ENCODE results near the gene NUMBL. TPM values are rescaled to one million over a fixed set of nuclear protein-coding genes. Genes with fewer than 3 reads are reported as not detected.

The NUMBL gene
- total and polyA plus RNA-seq, 9 of the 15 experiments (the other 6 are each of a cell fraction or from before 2014, with no cell fraction given), result 0.39 to 38.6 (median 6.6) TPM

DNA sequence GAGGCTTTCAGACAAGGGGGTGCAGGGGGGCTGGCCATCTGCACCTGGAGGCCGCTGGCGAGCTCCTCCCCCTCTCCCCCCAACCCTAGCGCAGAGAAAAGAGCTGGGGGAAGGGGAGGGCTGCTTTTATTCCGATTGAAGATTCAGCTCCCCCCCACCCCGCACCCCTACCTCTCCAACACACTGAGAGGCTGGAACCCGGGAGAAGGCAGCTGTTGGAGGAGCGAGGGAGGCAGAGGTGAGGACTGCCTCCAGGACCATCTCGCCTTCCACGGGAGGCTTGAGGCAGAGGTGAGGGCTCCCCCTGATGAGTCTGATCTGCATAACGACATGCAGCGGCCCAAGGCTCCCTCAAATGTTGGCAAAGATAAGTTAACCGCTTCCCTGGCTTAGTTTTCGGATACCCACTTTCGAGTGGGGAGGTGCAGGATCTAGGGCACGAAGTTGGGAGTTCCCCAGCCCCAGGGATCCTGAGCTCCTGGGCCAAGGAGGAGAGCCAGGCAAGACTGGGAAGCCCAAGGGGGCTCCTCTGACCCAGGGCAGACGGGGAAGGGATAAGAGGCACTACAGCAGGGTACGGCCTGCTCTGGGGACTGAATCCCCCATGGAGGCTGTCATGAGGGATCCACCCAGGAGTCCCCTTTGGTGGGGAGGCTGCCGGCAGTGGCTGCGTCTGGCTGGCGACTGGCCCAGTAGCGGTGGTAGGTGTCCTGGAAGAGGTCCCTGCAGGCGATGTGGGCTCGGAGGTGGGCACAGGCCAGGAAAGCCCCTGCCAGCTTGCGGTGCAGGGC, 1.2 kb upstream of the NUMBL start (continued):
- TF ChIP-seq, protein P1, sequence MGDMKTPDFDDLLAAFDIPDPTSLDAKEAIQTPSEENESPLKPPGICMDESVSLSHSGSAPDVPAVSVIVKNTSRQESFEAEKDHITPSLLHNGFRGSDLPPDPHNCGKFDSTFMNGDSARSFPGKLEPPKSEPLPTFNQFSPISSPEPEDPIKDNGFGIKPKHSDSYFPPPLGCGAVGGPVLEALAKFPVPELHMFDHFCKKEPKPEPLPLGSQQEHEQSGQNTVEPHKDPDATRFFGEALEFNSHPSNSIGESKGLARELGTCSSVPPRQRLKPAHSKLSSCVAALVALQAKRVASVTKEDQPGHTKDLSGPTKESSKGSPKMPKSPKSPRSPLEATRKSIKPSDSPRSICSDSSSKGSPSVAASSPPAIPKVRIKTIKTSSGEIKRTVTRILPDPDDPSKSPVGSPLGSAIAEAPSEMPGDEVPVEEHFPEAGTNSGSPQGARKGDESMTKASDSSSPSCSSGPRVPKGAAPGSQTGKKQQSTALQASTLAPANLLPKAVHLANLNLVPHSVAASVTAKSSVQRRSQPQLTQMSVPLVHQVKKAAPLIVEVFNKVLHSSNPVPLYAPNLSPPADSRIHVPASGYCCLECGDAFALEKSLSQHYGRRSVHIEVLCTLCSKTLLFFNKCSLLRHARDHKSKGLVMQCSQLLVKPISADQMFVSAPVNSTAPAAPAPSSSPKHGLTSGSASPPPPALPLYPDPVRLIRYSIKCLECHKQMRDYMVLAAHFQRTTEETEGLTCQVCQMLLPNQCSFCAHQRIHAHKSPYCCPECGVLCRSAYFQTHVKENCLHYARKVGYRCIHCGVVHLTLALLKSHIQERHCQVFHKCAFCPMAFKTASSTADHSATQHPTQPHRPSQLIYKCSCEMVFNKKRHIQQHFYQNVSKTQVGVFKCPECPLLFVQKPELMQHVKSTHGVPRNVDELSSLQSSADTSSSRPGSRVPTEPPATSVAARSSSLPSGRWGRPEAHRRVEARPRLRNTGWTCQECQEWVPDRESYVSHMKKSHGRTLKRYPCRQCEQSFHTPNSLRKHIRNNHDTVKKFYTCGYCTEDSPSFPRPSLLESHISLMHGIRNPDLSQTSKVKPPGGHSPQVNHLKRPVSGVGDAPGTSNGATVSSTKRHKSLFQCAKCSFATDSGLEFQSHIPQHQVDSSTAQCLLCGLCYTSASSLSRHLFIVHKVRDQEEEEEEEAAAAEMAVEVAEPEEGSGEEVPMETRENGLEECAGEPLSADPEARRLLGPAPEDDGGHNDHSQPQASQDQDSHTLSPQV (IDR thresholded peaks at IDR 0.05), result peak; percentile 76
- TF ChIP-seq STAT5A (IDR thresholded peaks at IDR 0.05; ENCODE audit: borderline replicate concordance, low read length), result no peak
- no peak for TF ChIP-seq RBM15 (IDR thresholded peaks at IDR 0.05; ENCODE audit: insufficient read depth, low read length)
- TF ChIP-seq, protein P2, sequence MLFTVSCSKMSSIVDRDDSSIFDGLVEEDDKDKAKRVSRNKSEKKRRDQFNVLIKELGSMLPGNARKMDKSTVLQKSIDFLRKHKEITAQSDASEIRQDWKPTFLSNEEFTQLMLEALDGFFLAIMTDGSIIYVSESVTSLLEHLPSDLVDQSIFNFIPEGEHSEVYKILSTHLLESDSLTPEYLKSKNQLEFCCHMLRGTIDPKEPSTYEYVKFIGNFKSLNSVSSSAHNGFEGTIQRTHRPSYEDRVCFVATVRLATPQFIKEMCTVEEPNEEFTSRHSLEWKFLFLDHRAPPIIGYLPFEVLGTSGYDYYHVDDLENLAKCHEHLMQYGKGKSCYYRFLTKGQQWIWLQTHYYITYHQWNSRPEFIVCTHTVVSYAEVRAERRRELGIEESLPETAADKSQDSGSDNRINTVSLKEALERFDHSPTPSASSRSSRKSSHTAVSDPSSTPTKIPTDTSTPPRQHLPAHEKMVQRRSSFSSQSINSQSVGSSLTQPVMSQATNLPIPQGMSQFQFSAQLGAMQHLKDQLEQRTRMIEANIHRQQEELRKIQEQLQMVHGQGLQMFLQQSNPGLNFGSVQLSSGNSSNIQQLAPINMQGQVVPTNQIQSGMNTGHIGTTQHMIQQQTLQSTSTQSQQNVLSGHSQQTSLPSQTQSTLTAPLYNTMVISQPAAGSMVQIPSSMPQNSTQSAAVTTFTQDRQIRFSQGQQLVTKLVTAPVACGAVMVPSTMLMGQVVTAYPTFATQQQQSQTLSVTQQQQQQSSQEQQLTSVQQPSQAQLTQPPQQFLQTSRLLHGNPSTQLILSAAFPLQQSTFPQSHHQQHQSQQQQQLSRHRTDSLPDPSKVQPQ (CRISPR knock-in tag; IDR thresholded peaks at IDR 0.05; ENCODE audit: borderline replicate concordance), result no peak
- TF ChIP-seq, protein P3, sequence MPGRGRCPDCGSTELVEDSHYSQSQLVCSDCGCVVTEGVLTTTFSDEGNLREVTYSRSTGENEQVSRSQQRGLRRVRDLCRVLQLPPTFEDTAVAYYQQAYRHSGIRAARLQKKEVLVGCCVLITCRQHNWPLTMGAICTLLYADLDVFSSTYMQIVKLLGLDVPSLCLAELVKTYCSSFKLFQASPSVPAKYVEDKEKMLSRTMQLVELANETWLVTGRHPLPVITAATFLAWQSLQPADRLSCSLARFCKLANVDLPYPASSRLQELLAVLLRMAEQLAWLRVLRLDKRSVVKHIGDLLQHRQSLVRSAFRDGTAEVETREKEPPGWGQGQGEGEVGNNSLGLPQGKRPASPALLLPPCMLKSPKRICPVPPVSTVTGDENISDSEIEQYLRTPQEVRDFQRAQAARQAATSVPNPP (IDR thresholded peaks at IDR 0.05; ENCODE audit: borderline replicate concordance, insufficient read depth, insufficient read length), result no peak
- TF ChIP-seq ZNF324 (CRISPR knock-in tag; IDR thresholded peaks at IDR 0.05), result no peak
- TF ChIP-seq, protein P4, sequence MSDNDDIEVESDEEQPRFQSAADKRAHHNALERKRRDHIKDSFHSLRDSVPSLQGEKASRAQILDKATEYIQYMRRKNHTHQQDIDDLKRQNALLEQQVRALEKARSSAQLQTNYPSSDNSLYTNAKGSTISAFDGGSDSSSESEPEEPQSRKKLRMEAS (CRISPR knock-in tag; IDR thresholded peaks at IDR 0.05), result peak; percentile 17; the same call in 1 of the 2 replicates
- TF ChIP-seq JUN (IDR thresholded peaks at IDR 0.05; ENCODE audit: borderline replicate concordance, low read depth, low read length), result no peak
- TF ChIP-seq JUN (CRISPR knock-in tag; IDR thresholded peaks at IDR 0.05; ENCODE audit: borderline replicate concordance), result no peak
- TF ChIP-seq SIRT6 (IDR thresholded peaks at IDR 0.05; ENCODE audit: low read depth, low read length), result no peak
- TF ChIP-seq SAFB2 (IDR thresholded peaks at IDR 0.05; ENCODE audit: borderline replicate concordance, low read depth, low read length, severe bottlenecking), result no peak
- TF ChIP-seq GTF2E2 (tag; IDR thresholded peaks at IDR 0.05), result no peak
- TF ChIP-seq ZNF124 (CRISPR knock-in tag; IDR thresholded peaks at IDR 0.05), result no peak
- no peak; the same call in 1 of the 2 replicates for TF ChIP-seq MBD2 (IDR thresholded peaks at IDR 0.05; ENCODE audit: borderline replicate concordance, low read depth)
- TF ChIP-seq, protein P5, sequence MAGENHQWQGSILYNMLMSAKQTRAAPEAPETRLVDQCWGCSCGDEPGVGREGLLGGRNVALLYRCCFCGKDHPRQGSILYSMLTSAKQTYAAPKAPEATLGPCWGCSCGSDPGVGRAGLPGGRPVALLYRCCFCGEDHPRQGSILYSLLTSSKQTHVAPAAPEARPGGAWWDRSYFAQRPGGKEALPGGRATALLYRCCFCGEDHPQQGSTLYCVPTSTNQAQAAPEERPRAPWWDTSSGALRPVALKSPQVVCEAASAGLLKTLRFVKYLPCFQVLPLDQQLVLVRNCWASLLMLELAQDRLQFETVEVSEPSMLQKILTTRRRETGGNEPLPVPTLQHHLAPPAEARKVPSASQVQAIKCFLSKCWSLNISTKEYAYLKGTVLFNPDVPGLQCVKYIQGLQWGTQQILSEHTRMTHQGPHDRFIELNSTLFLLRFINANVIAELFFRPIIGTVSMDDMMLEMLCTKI (IDR thresholded peaks at IDR 0.05; ENCODE audit: partially characterized antibody), result no peak

Data from K562 (cell line).